ENCODE measurements around the gene DMXL1. TPM values are rescaled to one million over a fixed set of nuclear protein-coding genes. Genes with fewer than 3 reads are reported as not detected.

DMXL1 gene
- total RNA-seq, 1 donor from 2014 or later, result 48.3 TPM

DNA sequence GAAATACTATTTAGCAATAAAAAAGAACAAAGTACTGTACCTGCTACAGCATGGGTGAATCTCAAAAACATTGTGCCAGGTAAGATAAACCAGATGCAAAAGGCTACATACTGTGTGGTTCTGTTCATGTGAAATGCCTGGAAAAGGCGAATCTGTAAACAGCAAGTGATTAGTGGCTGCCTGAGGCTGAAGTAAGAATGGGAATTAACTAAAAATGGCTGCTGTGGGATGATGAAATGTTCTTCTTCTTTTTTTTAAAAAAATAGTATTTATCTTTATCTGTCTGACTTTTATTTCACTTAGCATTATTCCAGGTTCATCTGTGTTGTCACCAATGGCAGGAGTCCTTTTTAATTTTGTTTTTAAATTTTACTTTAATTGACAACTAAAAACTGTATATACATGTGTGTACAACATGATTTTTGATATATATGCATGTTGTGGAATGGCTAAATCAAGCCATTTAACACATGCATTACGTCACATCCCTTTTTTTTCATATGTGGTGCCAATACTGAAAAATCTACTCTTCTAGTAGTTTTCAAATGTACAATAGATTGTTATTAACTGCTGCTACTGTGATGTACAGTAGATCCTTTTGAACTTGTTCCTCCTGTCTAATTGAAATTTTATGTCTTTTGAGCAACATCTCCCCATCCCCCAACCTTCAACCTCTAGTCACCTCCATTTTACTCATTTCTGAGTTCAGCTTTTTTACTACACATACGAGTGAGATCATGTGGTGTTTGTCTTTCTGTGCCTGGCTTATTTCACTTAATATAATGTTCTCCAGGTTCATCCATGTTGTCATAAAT is 222.0 kb downstream of the DMXL1 start:
- Mint-ChIP-seq H3K9me3 (ENCODE audit: low read depth) (no peaks in the 10 kb centered on the region), H3K27me3 (no peaks in the 10 kb centered on the region), H3K4me3 (ENCODE audit: low read depth) (no peak overlapping the region), H3K4me1 (ENCODE audit: low read depth) (peaks cover 38% of the 10 kb centered on the region), H3K36me3 (ENCODE audit: insufficient read depth) (peaks cover 4% of the 10 kb centered on the region), H3K27ac (no peak overlapping the region)
- TF ChIP-seq, protein P1, sequence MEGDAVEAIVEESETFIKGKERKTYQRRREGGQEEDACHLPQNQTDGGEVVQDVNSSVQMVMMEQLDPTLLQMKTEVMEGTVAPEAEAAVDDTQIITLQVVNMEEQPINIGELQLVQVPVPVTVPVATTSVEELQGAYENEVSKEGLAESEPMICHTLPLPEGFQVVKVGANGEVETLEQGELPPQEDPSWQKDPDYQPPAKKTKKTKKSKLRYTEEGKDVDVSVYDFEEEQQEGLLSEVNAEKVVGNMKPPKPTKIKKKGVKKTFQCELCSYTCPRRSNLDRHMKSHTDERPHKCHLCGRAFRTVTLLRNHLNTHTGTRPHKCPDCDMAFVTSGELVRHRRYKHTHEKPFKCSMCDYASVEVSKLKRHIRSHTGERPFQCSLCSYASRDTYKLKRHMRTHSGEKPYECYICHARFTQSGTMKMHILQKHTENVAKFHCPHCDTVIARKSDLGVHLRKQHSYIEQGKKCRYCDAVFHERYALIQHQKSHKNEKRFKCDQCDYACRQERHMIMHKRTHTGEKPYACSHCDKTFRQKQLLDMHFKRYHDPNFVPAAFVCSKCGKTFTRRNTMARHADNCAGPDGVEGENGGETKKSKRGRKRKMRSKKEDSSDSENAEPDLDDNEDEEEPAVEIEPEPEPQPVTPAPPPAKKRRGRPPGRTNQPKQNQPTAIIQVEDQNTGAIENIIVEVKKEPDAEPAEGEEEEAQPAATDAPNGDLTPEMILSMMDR (IDR thresholded peaks at IDR 0.05; ENCODE audit: unreplicated experiment), result no peak
- DNase-seq (ENCODE audit: low spot score, unreplicated experiment), result no peak

DNA sequence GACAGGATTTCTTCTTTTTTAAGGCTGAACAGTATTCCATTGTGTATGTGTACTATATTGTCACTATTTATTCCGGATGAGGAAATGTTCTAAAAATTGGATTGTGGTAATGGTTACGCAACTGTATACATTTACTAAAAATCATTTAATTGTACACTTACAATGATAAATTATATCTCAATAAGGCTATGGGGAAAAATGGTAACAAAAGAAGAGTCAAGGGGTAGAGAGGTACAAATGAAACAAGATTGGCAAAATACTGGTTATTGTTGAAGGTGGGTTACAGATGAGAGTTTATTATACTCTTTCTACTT is 222.6 kb downstream of the DMXL1 start:
- H3K27me3 Mint-ChIP-seq, result no peaks in the 10 kb centered on the region
- H3K9me3 Mint-ChIP-seq (ENCODE audit: low read depth), result peaks cover under 1% of the 10 kb centered on the region
- H3K4me3 Mint-ChIP-seq (ENCODE audit: low read depth), result no peak overlapping the region
- H3K4me1 Mint-ChIP-seq (ENCODE audit: low read depth), result peaks cover 32% of the 10 kb centered on the region
- TF ChIP-seq, protein P1 (IDR thresholded peaks at IDR 0.05; ENCODE audit: unreplicated experiment), result no peak
- no peak for DNase-seq (ENCODE audit: low spot score, unreplicated experiment)
- peaks cover 4% of the 10 kb centered on the region for H3K36me3 Mint-ChIP-seq (ENCODE audit: insufficient read depth)
- H3K27ac Mint-ChIP-seq, result no peak overlapping the region

Small RNAs within 50 kb of the gene (microRNA-seq; reads per million reads assigned to microRNA genes)
- gene MIR5706 (ENCODE audit: borderline number of aligned reads, unreplicated experiment), result not detected

Other genes with a start within 250 kb of the DMXL1 start
- gene DTWD2, start 82.5 kb upstream of the DMXL1 start, total RNA-seq, result 7.7 and 8.7 TPM in 2 replicates